K562 (cell line): ENCODE results near the gene ACE. TPM values are rescaled to one million over a fixed set of nuclear protein-coding genes. Genes with fewer than 3 reads are reported as not detected.
A peak's percentile ranks its signal among the peaks of the same experiment; 100 is the strongest.

Source experiments
- ATAC-seq: fragments of 200-7000 bp; cut with Tn5 transposase; 3 replicates; pipeline ENCODE4 v1.9.1; 2020; ENCODE audit warnings: moderate library complexity
- BruUV-seq: library from RNA; stranded (reverse); fragments of 400-500 nt; replicated peaks from 2 replicates; lab custom pipeline; 2021; lab: Mats Ljungman, UMichigan
- CTCF ChIA-PET: fragments of 300-600 bp; formaldehyde crosslinking; extraction: SDS; loops from one replicate; lab custom pipeline; 2021; ENCODE audit warnings: low intra/inter-chr PET ratio; lab: Yijun Ruan, JAX
- POLR2A ChIA-PET: fragments of 300-600, 350-650 bp; sonication (Branson Sonifier 250); formaldehyde crosslinking; extraction: SDS; loops from one replicate; lab custom pipeline; 2021; ENCODE audit warnings: antibody characterized with exemption, inconsistent platforms; lab: Yijun Ruan, JAX
- DNase-seq, 4 experiments: peaks; one replicate each; pipeline versions ENCODE4 v3.0.0 to v3.0.0-alpha.2; 2011 to 2018; ENCODE audit warnings: low spot score in 3 of 4, mixed read lengths in 3 of 4; ENCODE audit errors: extremely low read depth in 1 of 4
- FAIRE-seq: peaks from 2 replicates; lab custom pipeline; 2011; peaks lifted over from hg19 to GRCh38; lab: Jason Lieb, UNC
- H2AFZ ChIP-seq: 2 replicates; pipeline ENCODE4 v1.6.0; 2011; ENCODE audit warnings: low read depth, low read length, control low read depth, inconsistent platforms
- H3K27ac ChIP-seq: fragments of 200-600 bp; 3 replicates; pipeline ENCODE4 v1.8.0; 2011; ENCODE audit warnings: low read depth, mild to moderate bottlenecking, control low read depth, inconsistent platforms, low read length, moderate library complexity, mixed read lengths; ENCODE audit errors: extremely low read depth
- H3K27me3 ChIP-seq, 2 experiments: fragments of 300-600 bp in 1 of 2; 2 replicates in 1 of 2; 3 replicates in 1 of 2; pipeline versions ENCODE4 v1.6.0 to v1.8.0; 2011; ENCODE audit warnings: inconsistent platforms in 2 of 2, low read length in 2 of 2, mild to moderate bottlenecking in 1 of 2, mixed read lengths in 1 of 2, moderate library complexity in 1 of 2; ENCODE audit not compliant: control insufficient read depth in 2 of 2, insufficient read depth in 2 of 2
- H3K36me3 ChIP-seq: fragments of 300-600 bp; 3 replicates; pipeline ENCODE4 v1.8.0; 2011; ENCODE audit warnings: mild to moderate bottlenecking, low read length, inconsistent platforms; ENCODE audit not compliant: control insufficient read depth, insufficient read depth
- H3K4me1 ChIP-seq, 2 experiments: fragments of 200-600 bp in 1 of 2; replicated peaks in 1 of 2; 2 replicates in 1 of 2; 3 replicates in 1 of 2; pipeline versions ENCODE4 v1.5.1 to v1.8.0; 2011; ENCODE audit warnings: inconsistent platforms in 2 of 2, low read length in 2 of 2, mild to moderate bottlenecking in 1 of 2, mixed read lengths in 1 of 2, moderate library complexity in 1 of 2; ENCODE audit not compliant: control insufficient read depth in 2 of 2, insufficient read depth in 2 of 2
- H3K4me2 ChIP-seq: 2 replicates; pipeline ENCODE4 v1.6.1; 2011; ENCODE audit warnings: low read length, control low read depth, inconsistent platforms, mixed read lengths; ENCODE audit not compliant: insufficient read depth
- H3K4me3 ChIP-seq: fragments of 200-600 bp; sonication (generic), shearing (Covaris generic); 2 replicates; pipeline ENCODE4 v1.5.1; 2016; ENCODE audit warnings: control low read depth, inconsistent platforms
- H3K79me2 ChIP-seq: fragments of 200-600 bp; 3 replicates; pipeline ENCODE4 v1.8.0; 2011; ENCODE audit warnings: low read length, inconsistent platforms; ENCODE audit not compliant: control insufficient read depth, insufficient read depth
- H3K9ac ChIP-seq, 2 experiments: 2 replicates each; pipeline versions ENCODE4 v1.6.0 to v1.6.1; 2011; ENCODE audit warnings: low read depth in 2 of 2, low read length in 2 of 2, control low read depth in 1 of 2, inconsistent platforms in 1 of 2, mild to moderate bottlenecking in 1 of 2, mixed read lengths in 1 of 2; ENCODE audit not compliant: insufficient read depth in 1 of 2
- H3K9me1 ChIP-seq: one replicate; pipeline ENCODE4 v1.6.0; 2011; ENCODE audit warnings: inconsistent platforms, mild to moderate bottlenecking, low read length, moderate library complexity; ENCODE audit not compliant: control insufficient read depth, insufficient read depth
- H3K9me3 ChIP-seq: replicated peaks from 2 replicates; pipeline ENCODE4 v1.5.1; 2011; ENCODE audit warnings: low read depth, low read length, inconsistent platforms; ENCODE audit not compliant: control insufficient read depth, insufficient read depth
- H4K20me1 ChIP-seq: replicated peaks from 2 replicates; pipeline ENCODE4 v1.6.1; 2011; ENCODE audit warnings: low read length, inconsistent platforms, mixed read lengths; ENCODE audit not compliant: control insufficient read depth, insufficient read depth
- CEBPB ChIP-seq: fragments of 450-650 bp; IDR thresholded peaks from 2 replicates; pipeline ENCODE4 v1.6.1; 2016; ENCODE audit warnings: missing genetic modification characterization, missing compliant biosample characterization
- CEBPG ChIP-seq, 3 experiments: fragments of 200-800 bp in 1 of 3; sonication (Bioruptor generic) in 1 of 3; sonication (generic) in 1 of 3; formaldehyde crosslinking in 1 of 3; IDR thresholded peaks in 2 of 3; conservative IDR thresholded peaks in 1 of 3; 2 replicates each; pipeline versions ENCODE4 v1.6.1 to v1.8.0; 2016 to 2022; ENCODE audit warnings: missing compliant biosample characterization in 2 of 3, missing genetic modification characterization in 2 of 3, mild to moderate bottlenecking in 1 of 3, missing genetic modification reagents in 1 of 3
- ETV1 ChIP-seq: fragments of 450-650 bp; conservative IDR thresholded peaks from 2 replicates; pipeline ENCODE4 v1.6.1; 2016; ENCODE audit warnings: missing genetic modification characterization, control low read depth, low read depth, missing compliant biosample characterization
- WGBS: fragments of 100-300 bp; shearing (Covaris generic); methylation state at CpG from one replicate; pipeline ENCODE4 v1.1.6; 2016; ENCODE audit warnings: low coverage, mixed read lengths; ENCODE audit not compliant: insufficient coverage; ENCODE audit errors: missing lambda C conversion rate; 5-methylcytosine and 5-hydroxymethylcytosine counted together
- in situ Hi-C: fragments of 300-500 bp; cut with MboI; formaldehyde crosslinking; loops from 4 replicates; pipeline ENCODE4 v1.15.0; 2018; ENCODE audit warnings: inconsistent platforms, mixed read lengths
- intact Hi-C: fragments of 100-400 bp; cut with micrococcal nuclease; formaldehyde crosslinking; loops from 2 replicates; pipeline ENCODE4 v1.14.2; 2022
- polyA plus RNA-seq, 8 experiments: library from polyadenylated mRNA; depleted of rRNA in 4 of 8; stranded (reverse) in 5 of 8; unstranded in 3 of 8; fragments of >200 nt; fragmentation: Nextera tagmentation in 2 of 8; fragmentation: Illumina TruSeq in 1 of 8; extraction: Ambion mirVana in 2 of 8; extraction: Trizol in 1 of 8; gene quantifications; 2 replicates each; pipeline versions ENCODE4 v1.2.1 to v1.2.3, GENCODE V29; 2011 to 2014; ENCODE audit warnings: inconsistent platforms in 1 of 8, missing spikeins in 1 of 8
- total RNA-seq, 7 experiments: library from RNA; depleted of rRNA in 6 of 7; stranded (reverse); fragments of >200 nt in 6 of 7; fragmentation: Illumina TruSeq in 2 of 7; extraction: Trizol in 2 of 7; gene quantifications; 2 replicates each; pipeline versions ENCODE4 v1.2.1 to v1.2.3, GENCODE V29; 2011 to 2021; ENCODE audit warnings: low replicate concordance in 1 of 7

Gene ACE
- total and polyA plus RNA-seq, 9 of the 15 experiments (the other 6 are each of a cell fraction or from before 2014, with no cell fraction given) = 0.07 to 2.5 (median 0.47) TPM; not detected in 1

DNA sequence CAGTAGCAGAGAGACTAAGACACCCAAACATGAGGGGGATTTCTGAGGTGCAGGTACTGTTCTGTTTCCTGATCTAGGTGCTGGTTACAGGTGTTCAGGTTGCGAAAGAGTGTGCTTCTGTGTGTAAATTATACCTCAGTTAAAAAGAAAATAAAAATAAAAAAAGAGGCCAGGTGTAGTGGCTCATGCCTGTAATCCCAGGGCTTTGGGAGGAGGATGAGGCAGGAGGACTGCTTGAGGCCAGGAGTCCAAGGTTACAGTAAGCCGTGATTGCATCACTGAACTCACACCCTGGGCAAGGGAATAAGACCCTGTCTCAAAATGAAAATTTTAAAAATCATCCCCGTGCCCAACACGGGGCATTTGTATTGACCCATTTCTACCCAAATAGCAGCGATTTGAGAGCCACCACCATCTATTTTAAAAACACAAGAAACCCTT, 70.2 kb downstream of the ACE start:
- no peaks in the 10 kb centered on the region for H3K9me1 ChIP-seq
- CTCF ChIA-PET = no interaction called here
- in situ Hi-C loops = no loop called here

More for the DNA sequence above, 70.2 kb downstream of the ACE start:
- DNase-seq (no peak), ATAC-seq (no peak), FAIRE-seq (no peak)
- H3K27me3 ChIP-seq = no peaks in the 10 kb centered on the region
- H3K79me2 ChIP-seq = peaks cover 24% of the 10 kb centered on the region
- H3K4me2 ChIP-seq = no peak overlapping the region
- H3K36me3 ChIP-seq = no peaks in the 10 kb centered on the region
- H3K9me3 ChIP-seq = no peaks in the 10 kb centered on the region
- WGBS = 62% methylated on average over 5 of the region's 5 CpGs
- intact Hi-C loops = no loop called here
- H3K9ac ChIP-seq = no peak overlapping the region
- BruUV-seq = no TSS peak
- no peak overlapping the region for H3K27ac ChIP-seq
- POLR2A ChIA-PET = interaction anchor here (1.2 to 1.5 kb wide), 2 partner anchors 11 to 116 kb away, joined by 3 to 4 read pairs; no protein-coding TSS in a partner anchor
- no peak overlapping the region for H2AFZ ChIP-seq
- peaks cover 6% of the 10 kb centered on the region; the same call in 1 of the 2 replicates for H4K20me1 ChIP-seq
- H3K4me1 ChIP-seq = peaks cover 0 to 22% of the 10 kb centered on the region in 2 experiments; a peak in 3 of 5 replicates
- no peak for TF ChIP-seq ETV1 (tag)
- TF ChIP-seq CEBPG (CRISPR knock-in tag; IDR thresholded peaks at IDR 0.05) = no peak
- peak in 1 of 2 experiments; percentile 25; a peak in 1 of 4 replicates for TF ChIP-seq CEBPG (tag; conservative IDR thresholded peaks at IDR 0.05 in 1 of 2, IDR thresholded peaks at IDR 0.05 in 1 of 2)
- TF ChIP-seq CEBPB (tag) = peak; percentile 40; the same call in 1 of the 2 replicates
- H3K4me3 ChIP-seq = no peak overlapping the region

Other genes starting within 250 kb of the ACE start
- 21.0 and 25.8 TPM in 2 replicates for gene CYB561, start 30.8 kb upstream of the ACE start, total RNA-seq (2014; rRNA removed)
- gene CYB561, start 30.8 kb upstream of the ACE start, total RNA-seq (2014; rRNA removed; fragmentation: Illumina TruSeq; extraction: Trizol) = 11.9 and 12.8 TPM in 2 replicates
- 15.8 and 17.4 TPM in 2 replicates for gene CYB561, start 30.8 kb upstream of the ACE start, total RNA-seq (2015; rRNA removed; fragmentation: Illumina TruSeq; extraction: Trizol)
- gene CYB561, start 30.8 kb upstream of the ACE start, total RNA-seq (2021) = 26.3 and 30.8 TPM in 2 replicates
- 15.0 and 16.5 TPM in 2 replicates for gene CYB561, start 30.8 kb upstream of the ACE start, polyA plus RNA-seq (2011; rRNA removed)
- gene CYB561, start 30.8 kb upstream of the ACE start, polyA plus RNA-seq (2014; fragmentation: Illumina TruSeq; extraction: Trizol) = 21.6 and 25.2 TPM in 2 replicates
- gene CYB561, start 30.8 kb upstream of the ACE start, polyA plus RNA-seq (2014; fragmentation: Nextera tagmentation; extraction: Ambion mirVana) = 1 to 10 TPM; 4.0 to 4.9 TPM
- gene CYB561, start 30.8 kb upstream of the ACE start, polyA plus RNA-seq (2014; rRNA removed) = 27.9 and 31.3 TPM in 2 replicates
- not detected in 2 replicates for gene KCNH6, start 46.3 kb downstream of the ACE start, total RNA-seq (2014; rRNA removed)
- gene KCNH6, start 46.3 kb downstream of the ACE start, total RNA-seq (2014; rRNA removed; fragmentation: Illumina TruSeq; extraction: Trizol) = not detected in 2 replicates
- not detected in 2 replicates for gene KCNH6, start 46.3 kb downstream of the ACE start, total RNA-seq (2015; rRNA removed; fragmentation: Illumina TruSeq; extraction: Trizol)
- gene KCNH6, start 46.3 kb downstream of the ACE start, total RNA-seq (2021) = not detected in 2 replicates
- not detected in 2 replicates for gene KCNH6, start 46.3 kb downstream of the ACE start, polyA plus RNA-seq (2011; rRNA removed)
- gene KCNH6, start 46.3 kb downstream of the ACE start, polyA plus RNA-seq (2014; fragmentation: Illumina TruSeq; extraction: Trizol) = not detected in 2 replicates
- not detected for gene KCNH6, start 46.3 kb downstream of the ACE start, polyA plus RNA-seq (2014; fragmentation: Nextera tagmentation; extraction: Ambion mirVana)
- gene KCNH6, start 46.3 kb downstream of the ACE start, polyA plus RNA-seq (2014; rRNA removed) = not detected in 2 replicates
- 30.8 and 40.8 TPM in 2 replicates for gene DCAF7, start 73.4 kb downstream of the ACE start, total RNA-seq (2014; rRNA removed)
- 40.8 and 41.8 TPM in 2 replicates for gene DCAF7, start 73.4 kb downstream of the ACE start, total RNA-seq (2014; rRNA removed; fragmentation: Illumina TruSeq; extraction: Trizol)
- gene DCAF7, start 73.4 kb downstream of the ACE start, total RNA-seq (2015; rRNA removed; fragmentation: Illumina TruSeq; extraction: Trizol) = 40.2 and 41.8 TPM in 2 replicates
- 117 and 123 TPM in 2 replicates for gene DCAF7, start 73.4 kb downstream of the ACE start, total RNA-seq (2021)
- 55.5 and 99.8 TPM in 2 replicates for gene DCAF7, start 73.4 kb downstream of the ACE start, polyA plus RNA-seq (2011; rRNA removed)
- gene DCAF7, start 73.4 kb downstream of the ACE start, polyA plus RNA-seq (2014; fragmentation: Illumina TruSeq; extraction: Trizol) = 76.8 and 82.1 TPM in 2 replicates
- gene DCAF7, start 73.4 kb downstream of the ACE start, polyA plus RNA-seq (2014; fragmentation: Nextera tagmentation; extraction: Ambion mirVana) = 10 to 100 TPM; 35.9 to 38.0 TPM
- gene DCAF7, start 73.4 kb downstream of the ACE start, polyA plus RNA-seq (2014; rRNA removed) = 39.1 and 47.7 TPM in 2 replicates
- gene TACO1, start 123.8 kb downstream of the ACE start, total RNA-seq (2014; rRNA removed) = 18.7 and 23.9 TPM in 2 replicates
- 24.7 and 25.2 TPM in 2 replicates for gene TACO1, start 123.8 kb downstream of the ACE start, total RNA-seq (2014; rRNA removed; fragmentation: Illumina TruSeq; extraction: Trizol)
- gene TACO1, start 123.8 kb downstream of the ACE start, total RNA-seq (2015; rRNA removed; fragmentation: Illumina TruSeq; extraction: Trizol) = 29.6 and 30.9 TPM in 2 replicates
- 40.8 and 42.1 TPM in 2 replicates for gene TACO1, start 123.8 kb downstream of the ACE start, total RNA-seq (2021)
- gene TACO1, start 123.8 kb downstream of the ACE start, polyA plus RNA-seq (2011; rRNA removed) = 26.9 and 33.2 TPM in 2 replicates
- 31.9 and 40.3 TPM in 2 replicates for gene TACO1, start 123.8 kb downstream of the ACE start, polyA plus RNA-seq (2014; fragmentation: Illumina TruSeq; extraction: Trizol)
- 10 to 100 TPM; 10.3 to 10.4 TPM for gene TACO1, start 123.8 kb downstream of the ACE start, polyA plus RNA-seq (2014; fragmentation: Nextera tagmentation; extraction: Ambion mirVana)
- 41.6 and 42.3 TPM in 2 replicates for gene TACO1, start 123.8 kb downstream of the ACE start, polyA plus RNA-seq (2014; rRNA removed)
- gene MAP3K3, start 145.4 kb downstream of the ACE start, total RNA-seq (2014; rRNA removed) = 11.7 and 14.6 TPM in 2 replicates
- gene MAP3K3, start 145.4 kb downstream of the ACE start, total RNA-seq (2014; rRNA removed; fragmentation: Illumina TruSeq; extraction: Trizol) = 9.0 and 9.4 TPM in 2 replicates
- 12.7 and 12.8 TPM in 2 replicates for gene MAP3K3, start 145.4 kb downstream of the ACE start, total RNA-seq (2015; rRNA removed; fragmentation: Illumina TruSeq; extraction: Trizol)
- gene MAP3K3, start 145.4 kb downstream of the ACE start, total RNA-seq (2021) = 15.0 and 16.5 TPM in 2 replicates
- gene MAP3K3, start 145.4 kb downstream of the ACE start, polyA plus RNA-seq (2011; rRNA removed) = 13.4 and 14.4 TPM in 2 replicates
- gene MAP3K3, start 145.4 kb downstream of the ACE start, polyA plus RNA-seq (2014; fragmentation: Illumina TruSeq; extraction: Trizol) = 12.1 and 12.9 TPM in 2 replicates
- gene MAP3K3, start 145.4 kb downstream of the ACE start, polyA plus RNA-seq (2014; fragmentation: Nextera tagmentation; extraction: Ambion mirVana) = 1 to 10 TPM in 1 of 2 experiments, under 1 TPM in 1; 0.69 to 1.7 TPM
- gene MAP3K3, start 145.4 kb downstream of the ACE start, polyA plus RNA-seq (2014; rRNA removed) = 11.1 and 12.3 TPM in 2 replicates
- gene LIMD2, start 223.1 kb downstream of the ACE start, total RNA-seq (2014; rRNA removed) = 7.6 and 8.7 TPM in 2 replicates
- gene LIMD2, start 223.1 kb downstream of the ACE start, total RNA-seq (2014; rRNA removed; fragmentation: Illumina TruSeq; extraction: Trizol) = 0.70 and 0.76 TPM in 2 replicates
- gene LIMD2, start 223.1 kb downstream of the ACE start, total RNA-seq (2015; rRNA removed; fragmentation: Illumina TruSeq; extraction: Trizol) = 2.1 and 2.7 TPM in 2 replicates
- 8.7 and 11.2 TPM in 2 replicates for gene LIMD2, start 223.1 kb downstream of the ACE start, total RNA-seq (2021)
- gene LIMD2, start 223.1 kb downstream of the ACE start, polyA plus RNA-seq (2011; rRNA removed) = 5.6 and 5.8 TPM in 2 replicates
- 2.8 and 4.9 TPM in 2 replicates for gene LIMD2, start 223.1 kb downstream of the ACE start, polyA plus RNA-seq (2014; fragmentation: Illumina TruSeq; extraction: Trizol)
- under 1 TPM; 0.07 to 0.18 TPM for gene LIMD2, start 223.1 kb downstream of the ACE start, polyA plus RNA-seq (2014; fragmentation: Nextera tagmentation; extraction: Ambion mirVana)
- gene LIMD2, start 223.1 kb downstream of the ACE start, polyA plus RNA-seq (2014; rRNA removed) = 8.7 and 11.1 TPM in 2 replicates